Activated T-helper 1 cell treated with anti-CD3 and anti-CD28 coated beads, Interleukin-2, amount 50 U/mL, for 16 hours (primary cell): ENCODE measurements around the gene HOXB8.

Source experiments
- DNase-seq, 2 donors: peaks; one replicate each; pipeline ENCODE4 v3.0.0-alpha.2; 2020; ENCODE audit warnings: low read depth in 1 of 2, low spot score in 1 of 2

HOXB8 gene

GRCh38 chr17:48610282-48611211 lies 4.5 kb downstream of the HOXB8 start, which contains the start of gene HOXB7:
HOXB7 (minus strand) TSS chr17:48611017; CDS start chr17:48610918, 99 bp downstream.
- no peak for DNase-seq

- DNase-seq: no peak
Measured at GRCh38 chr17:48609759-48610281, 5.3 kb downstream of the HOXB8 start.

- DNase-seq: no peak
Measured at GRCh38 chr17:48609033-48609432, 6.1 kb downstream of the HOXB8 start.

DNA sequence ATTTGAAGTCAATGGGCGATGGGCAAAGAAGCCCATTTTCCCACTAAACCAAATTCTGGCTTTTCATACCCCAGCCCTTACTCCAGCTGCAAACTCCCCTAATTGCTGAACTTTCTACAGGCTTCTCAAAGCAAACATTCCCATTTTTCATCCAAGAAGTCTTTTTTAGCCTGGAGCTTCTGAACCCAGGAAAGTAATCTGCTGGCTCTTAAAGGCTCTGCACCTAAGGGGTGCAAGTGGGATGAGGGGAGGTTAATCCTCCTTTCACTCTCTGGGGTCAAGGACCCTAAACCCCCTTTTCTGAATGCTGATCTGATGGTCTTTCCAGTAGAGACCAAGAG lies 6.6 kb downstream of the HOXB8 start:
- no peak for DNase-seq

DNA sequence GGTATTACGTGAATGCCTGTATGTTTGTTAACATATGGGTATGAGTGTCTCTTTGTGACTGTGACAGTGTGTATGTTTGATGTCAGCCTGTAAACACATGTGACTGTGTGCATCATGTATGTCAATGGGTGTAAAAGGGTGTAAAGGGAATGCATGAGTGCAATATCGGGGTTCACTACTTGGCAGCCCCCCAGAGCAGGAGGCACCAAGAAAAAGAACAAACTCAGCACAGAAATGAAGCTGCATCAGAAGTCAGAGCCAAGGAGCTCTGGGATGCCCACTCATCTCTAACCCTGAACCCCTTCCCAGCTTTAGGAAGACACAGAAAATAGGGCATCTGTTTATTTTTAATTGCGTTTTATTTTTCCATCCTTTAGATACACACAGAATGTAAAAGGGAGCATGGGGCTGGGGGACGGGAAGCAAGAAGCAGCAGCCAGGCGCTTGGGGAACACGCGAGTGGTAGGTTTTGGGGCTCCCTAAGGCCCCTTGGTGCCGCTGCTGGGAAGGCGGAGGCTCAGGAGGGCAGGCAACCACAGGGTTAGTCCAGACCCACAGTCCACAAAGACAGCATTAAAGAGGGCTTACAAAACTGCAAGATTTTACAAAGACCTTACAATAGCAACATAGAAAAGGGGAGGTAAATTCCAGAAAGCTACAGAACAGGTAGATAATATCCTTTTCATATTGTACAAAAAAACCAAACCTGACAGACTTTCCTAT lies 8.0 kb downstream of the HOXB8 start:
- no peak for DNase-seq

- DNase-seq: no peak
Measured at GRCh38 chr17:48605991-48606891, 8.9 kb downstream of the HOXB8 start.

GRCh38 chr17:48605409-48605919 lies 9.6 kb downstream of the HOXB8 start:
- no peak for DNase-seq

- no peak for DNase-seq
Measured at GRCh38 chr17:48604770-48605329, 10.2 kb downstream of the HOXB8 start, which contains the start of gene HOXB6. HOXB6 (minus strand) TSS chr17:48604986; CDS start chr17:48598150, 6,836 bp downstream.

- DNase-seq: no peak
Measured at GRCh38 chr17:48603959-48604769, 10.9 kb downstream of the HOXB8 start.

DNA sequence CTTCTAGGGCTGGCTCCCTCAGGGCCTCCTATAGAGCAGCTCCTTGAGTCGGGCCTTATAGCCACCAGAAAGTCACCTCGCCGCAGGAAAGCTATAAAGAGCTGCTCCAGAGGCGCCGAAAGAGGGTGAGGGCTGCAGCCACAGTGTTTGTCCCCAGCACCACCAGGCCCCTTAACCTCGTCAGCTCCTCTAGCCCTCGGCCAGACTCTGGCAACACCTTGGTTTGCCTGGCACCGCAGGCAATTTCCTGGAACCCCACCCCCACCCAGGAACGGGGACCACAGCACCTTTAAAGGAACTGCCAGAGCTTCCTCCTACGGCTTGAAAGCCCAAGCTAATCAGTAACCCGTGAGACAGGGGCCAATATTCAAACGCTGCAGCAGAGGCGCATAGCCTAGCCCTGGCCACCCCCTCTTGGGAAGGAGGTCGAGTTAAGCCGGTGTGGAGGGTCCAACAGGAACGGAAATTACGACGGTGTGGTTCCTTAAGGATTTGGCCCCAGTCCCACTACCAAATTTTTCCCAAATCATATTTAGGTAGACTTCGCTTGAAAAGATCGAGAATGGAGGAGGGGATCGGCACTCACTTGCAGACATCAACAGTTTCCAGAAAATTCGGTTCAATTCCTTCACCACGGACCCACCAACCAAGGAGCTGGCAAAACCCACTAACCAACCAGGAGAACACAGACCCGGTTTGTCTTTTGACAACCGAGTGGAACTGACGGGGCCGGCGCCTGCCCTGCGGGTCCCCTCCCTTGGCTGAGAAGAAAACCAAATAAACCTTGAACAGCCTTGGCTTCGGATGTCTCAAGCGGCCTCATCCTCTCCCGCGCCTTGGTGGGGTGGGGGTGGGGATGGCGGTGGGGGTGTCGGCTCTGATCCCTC lies 13.3 kb downstream of the HOXB8 start:
- no peak for DNase-seq

DNA sequence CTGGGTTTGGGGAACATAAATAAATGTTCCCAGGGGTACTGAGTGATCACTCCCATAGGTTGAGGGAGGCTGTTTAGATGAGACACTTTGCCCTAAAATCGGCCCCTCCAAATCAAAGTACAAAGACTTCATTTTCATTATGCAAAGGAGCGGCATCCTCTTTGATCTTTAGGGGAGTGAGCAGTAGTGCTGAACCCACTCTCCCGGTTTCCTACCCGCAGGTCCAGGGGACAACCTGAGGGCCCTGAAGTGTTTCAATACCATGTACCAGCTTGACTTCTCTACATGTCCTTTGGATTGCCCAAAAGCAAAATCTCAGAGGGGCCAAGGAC lies 13.9 kb downstream of the HOXB8 start:
- no peak for DNase-seq

- no peak for DNase-seq
Measured at GRCh38 chr17:48600244-48601098, 14.6 kb downstream of the HOXB8 start.

- DNase-seq: no peak
Measured at GRCh38 chr17:48599354-48599753, 15.7 kb downstream of the HOXB8 start.

- DNase-seq: no peak
Measured at GRCh38 chr17:48598736-48599135, 16.4 kb downstream of the HOXB8 start.

GRCh38 chr17:48597778-48598631 lies 17.1 kb downstream of the HOXB8 start:
- no peak for DNase-seq

DNA sequence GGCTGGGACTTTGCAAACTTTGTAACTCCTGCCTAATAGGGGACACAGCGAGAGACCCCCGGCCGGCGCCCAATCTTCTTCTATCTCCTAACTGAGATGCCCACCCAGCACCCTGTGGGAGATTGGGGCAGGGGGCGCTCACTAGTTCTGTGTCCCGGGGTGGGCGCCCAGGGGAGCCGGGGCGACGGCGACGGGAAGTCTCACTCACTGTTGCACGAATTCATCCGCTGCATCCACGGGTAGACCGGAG lies 17.6 kb downstream of the HOXB8 start:
- DNase-seq: no peak
